GM18907 (cell line): ENCODE measurements around the gene CILP.

Experiments used
- ATAC-seq: cut with Tn5 transposase; IDR thresholded peaks from one replicate; pipeline ENCODE4 v1.9.1; 2021; ENCODE audit warnings: mild to moderate bottlenecking, moderate library complexity; ENCODE audit not compliant: unreplicated experiment

CILP gene

DNA sequence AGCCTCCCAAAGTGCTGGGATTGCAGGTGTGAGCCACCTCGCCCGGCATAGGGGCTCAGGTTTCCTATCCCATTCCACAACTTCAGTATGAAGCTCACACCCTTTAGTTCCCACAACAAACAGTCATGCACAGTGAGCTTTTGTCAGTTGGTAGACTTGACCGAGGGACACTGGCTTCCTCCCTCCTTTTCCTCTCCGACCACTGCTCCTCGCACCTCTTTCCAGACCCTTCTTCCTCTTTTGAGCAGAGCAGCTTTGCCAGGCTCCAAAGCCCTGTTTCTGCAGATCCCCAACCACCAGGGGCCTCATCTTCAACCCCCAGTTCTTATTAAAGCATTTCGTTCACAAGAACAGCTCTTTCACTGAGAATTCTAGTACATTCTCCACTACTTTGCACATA is 12.7 kb upstream of the CILP start:
- ATAC-seq, result no peak

GRCh38 chr15:65222891-65223290 is 11.6 kb upstream of the CILP start:
- no peak for ATAC-seq

GRCh38 chr15:65221697-65222096 is 10.4 kb upstream of the CILP start:
- ATAC-seq, result no peak

GRCh38 chr15:65219137-65219536 is 7.9 kb upstream of the CILP start:
- no peak for ATAC-seq

DNA sequence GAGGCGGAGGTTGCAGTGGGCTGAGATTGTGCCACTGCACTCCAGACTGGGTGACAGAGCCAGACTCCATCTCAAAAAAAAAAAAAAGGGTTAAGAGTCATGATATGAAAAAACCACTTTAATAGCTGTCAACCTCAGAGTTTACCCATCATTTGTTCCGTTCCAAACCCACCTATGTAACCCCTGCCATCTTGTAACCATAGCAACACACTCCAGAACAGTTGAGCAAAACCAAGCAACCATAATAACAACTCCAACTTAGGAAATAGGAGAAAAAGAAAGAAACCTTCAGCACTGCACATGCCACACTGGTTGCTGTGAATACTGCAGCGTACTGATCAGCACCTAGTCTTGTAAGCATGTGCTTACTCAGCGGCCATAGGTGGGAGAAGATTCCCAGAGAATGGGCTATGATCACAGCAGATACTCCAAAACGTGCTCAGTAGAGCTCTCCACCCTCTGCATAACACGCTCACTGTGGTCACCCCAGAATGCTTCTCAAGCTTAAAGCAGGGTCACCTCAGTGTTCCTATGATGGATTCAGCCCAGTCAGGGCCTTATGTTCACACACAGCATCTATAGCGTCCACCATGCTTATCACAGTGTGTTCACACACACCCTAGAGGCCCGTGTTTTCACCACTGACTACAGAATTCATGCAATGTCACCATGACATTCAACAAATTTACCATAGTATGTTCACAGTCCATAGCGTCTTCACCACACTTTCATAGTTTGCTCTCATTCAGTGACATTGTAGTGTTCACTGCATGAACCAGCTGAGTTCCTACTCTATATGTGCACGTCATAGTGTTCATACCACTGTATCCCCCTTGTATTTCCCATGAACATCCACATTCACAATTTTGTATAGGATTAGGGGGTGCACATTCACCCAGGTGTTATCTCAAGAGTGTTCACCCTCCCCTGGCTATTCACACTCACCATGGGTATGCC is 6.5 kb upstream of the CILP start:
- no peak for ATAC-seq

DNA sequence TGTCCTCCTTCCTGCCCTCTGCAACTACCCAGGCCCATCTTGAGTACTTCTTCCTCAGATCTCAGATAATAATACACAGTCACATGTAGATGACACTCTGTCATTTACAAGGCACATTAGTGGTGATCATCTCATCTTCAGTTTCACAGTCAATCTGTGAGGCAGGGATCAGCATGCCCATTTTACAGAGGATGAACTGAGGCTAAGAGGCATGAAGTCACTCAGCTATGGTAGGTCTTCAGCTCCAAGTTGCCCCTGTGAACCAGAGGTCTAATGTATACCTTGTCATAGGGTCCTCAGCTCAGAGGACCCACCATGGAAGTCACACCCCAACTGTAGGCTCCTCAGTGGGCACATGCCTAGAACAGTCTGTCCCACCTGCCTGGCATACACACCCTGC is 4.2 kb upstream of the CILP start:
- no peak for ATAC-seq

DNA sequence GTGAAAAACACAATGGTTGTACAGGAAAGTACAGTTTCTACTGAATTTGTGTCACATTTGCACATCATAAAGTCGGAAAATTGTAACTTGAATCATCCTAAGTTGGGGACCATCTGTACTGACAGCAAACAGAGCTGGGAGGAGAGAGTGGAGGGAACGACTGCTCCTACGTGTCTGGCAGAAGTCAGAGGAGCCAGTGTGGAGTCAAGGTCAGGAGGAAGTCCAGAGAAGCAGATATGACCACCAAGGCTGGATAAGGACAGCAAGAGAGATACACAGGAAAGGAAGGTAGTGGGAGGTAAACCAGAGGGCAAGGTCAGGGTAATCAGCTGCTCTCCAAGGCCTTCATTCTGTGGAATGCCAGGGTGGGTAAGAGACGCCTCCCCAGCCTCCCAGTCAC is 2.7 kb upstream of the CILP start:
- no peak for ATAC-seq

DNA sequence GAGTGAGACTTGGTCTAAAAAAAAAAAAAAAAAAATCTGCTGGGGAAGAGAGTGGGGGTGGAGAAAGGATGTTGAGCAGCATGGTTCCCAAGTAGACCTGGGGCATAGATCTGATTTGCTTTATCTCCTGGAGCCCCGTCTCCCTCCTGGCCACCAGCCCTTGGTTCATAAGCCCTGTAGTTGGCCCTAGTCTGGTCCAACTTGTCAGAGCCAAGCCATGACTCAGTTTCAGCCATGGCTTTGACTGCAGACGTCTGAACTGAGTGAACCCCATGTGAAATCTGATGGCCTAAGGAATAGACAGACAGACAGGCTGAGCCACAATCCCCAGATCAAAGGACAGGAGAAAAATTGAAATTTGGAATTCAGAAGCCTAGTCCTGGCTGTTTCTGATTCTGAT is 2.0 kb upstream of the CILP start:
- no peak for ATAC-seq

GRCh38 chr15:65212097-65212496 is 824 bp upstream of the CILP start:
- no peak for ATAC-seq

GRCh38 chr15:65211482-65211982 is 259 bp upstream of the CILP start:
- ATAC-seq, result no peak

GRCh38 chr15:65209701-65210643 is 1.3 kb downstream of the CILP start:
- ATAC-seq, result no peak

DNA sequence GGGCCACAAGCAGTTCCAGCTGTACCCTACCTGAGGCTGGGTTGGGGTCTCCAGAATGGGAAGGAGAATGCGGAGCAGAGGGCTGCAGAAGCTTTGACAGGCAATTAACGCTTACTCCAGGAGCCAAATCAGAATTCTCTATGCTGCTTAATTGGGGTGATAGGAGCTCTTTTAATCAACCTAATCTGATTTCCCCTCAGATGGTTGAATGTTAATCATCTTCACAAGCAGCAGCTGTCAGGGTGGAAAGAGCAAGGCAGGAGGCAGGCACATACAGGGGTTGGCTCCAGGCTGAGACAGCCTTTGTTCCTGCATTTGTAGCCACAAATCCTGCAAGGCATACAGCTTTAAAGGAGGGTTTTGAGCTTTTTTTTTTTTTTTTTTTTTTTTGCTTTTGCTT is 2.6 kb downstream of the CILP start:
- no peak for ATAC-seq

DNA sequence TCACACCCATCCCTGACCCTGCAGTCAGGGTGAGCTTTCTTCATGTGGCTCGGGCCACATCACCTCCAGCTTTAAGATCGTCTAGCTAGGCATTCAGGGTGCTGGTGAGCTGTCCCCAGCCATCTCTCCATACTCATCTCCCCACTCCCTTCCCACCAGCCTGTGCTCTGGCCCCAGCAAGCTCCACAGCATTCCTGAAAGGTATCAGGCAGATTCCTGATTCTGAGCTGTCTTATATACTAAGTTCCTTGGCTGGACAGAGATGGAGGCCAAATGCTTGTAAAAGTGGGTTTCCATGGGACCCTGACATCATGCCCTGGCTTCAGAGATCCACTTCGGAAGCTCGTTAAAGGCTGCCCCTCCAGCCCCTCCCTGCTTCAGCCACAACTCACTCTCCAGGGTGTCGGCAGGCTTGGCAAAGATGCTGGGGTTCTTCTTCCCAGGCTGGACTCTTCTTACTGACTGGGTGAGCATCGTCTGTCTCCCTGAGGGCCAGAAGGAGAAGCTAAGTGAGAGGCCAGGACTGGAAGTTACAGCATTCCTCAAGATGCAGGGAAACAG is 3.9 kb downstream of the CILP start:
- ATAC-seq, result no peak

DNA sequence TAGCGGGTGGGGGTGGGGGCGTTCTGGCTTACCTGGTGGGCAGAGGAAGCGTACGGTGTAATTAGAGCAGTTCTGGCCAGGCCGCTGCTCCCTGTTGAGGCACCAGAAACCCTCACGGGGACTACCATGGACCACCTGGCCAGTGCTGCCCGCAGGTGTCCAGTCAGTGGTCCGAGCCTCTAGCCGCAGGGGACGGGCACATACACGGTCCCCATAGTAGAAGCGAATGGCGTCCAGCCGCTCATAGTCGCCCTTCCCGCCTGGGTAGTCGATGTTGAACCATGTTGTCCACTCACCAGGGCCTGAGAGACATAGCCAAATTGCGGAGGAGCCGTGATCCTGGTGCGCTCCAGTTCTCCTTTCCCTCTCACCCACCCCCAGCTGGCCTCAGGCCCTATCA is 4.5 kb downstream of the CILP start:
- ATAC-seq, result no peak

GRCh38 chr15:65204931-65205660 is 6.2 kb downstream of the CILP start:
- ATAC-seq, result no peak

DNA sequence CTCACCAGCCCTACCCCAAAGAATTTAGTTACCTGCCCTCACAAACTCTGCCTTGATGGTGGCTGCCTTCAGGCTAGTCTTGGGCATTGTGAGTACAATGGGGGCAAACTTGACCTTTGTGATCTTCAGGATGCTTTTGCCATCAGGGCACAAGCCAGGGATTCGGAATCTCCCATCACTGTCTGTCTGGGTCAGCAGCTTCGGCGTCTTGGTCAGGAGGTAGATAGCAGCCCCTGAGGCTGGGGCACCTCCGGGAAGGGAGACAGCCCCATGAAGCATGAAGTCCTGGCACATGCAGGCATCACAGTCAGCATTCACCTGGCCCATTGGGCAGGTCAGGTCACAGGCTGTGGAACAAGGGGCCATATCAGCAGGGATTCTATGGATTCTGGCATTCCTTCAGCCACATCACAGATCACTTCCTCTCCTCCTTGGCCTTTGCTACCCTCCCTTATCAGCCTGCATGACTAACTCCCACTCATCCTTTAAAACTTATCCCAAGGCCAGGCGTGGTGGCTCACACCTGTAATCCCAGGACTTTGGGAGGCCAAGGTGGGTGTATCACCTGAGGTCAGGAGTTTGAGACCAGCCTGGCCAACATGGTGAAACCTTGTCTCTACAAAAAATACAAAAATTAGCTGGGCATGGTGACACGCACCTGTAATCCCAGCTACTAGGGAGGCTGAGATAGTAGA is 6.9 kb downstream of the CILP start:
- no peak for ATAC-seq

DNA sequence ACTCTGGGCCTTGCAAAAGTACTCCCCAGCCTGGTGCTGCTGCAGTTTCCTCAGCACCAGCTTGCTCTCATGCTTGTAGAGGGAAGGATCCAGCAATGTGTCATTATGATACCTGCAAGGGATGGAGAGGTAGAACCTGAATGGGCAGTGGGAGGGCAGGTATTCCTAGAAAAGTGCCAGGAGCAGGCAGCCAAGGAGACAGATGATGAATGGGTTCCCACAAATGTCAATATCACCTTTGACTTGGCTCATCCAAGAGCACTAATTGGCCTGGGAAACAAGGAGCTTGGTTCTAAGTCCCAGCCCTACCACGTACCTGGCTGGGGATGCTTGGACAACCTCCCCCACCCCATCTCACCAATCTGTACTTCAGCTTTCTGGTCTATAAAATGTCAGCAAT is 9.4 kb downstream of the CILP start:
- ATAC-seq, result no peak

GRCh38 chr15:65198571-65198970 is 12.7 kb downstream of the CILP start:
- ATAC-seq, result no peak

- ATAC-seq, result no peak
Observed at GRCh38 chr15:65197337-65197645, 14.0 kb downstream of the CILP start.

- ATAC-seq, result no peak
Observed at GRCh38 chr15:65196637-65197336, 14.5 kb downstream of the CILP start.
